Measurements from ENCODE around the gene UBA6.
"Not testable (repeated sequence)": the region's sequence is repeated elsewhere in the genome, so short reads cannot be mapped to it uniquely, and the experiment has no call there.

UBA6 gene

DNA sequence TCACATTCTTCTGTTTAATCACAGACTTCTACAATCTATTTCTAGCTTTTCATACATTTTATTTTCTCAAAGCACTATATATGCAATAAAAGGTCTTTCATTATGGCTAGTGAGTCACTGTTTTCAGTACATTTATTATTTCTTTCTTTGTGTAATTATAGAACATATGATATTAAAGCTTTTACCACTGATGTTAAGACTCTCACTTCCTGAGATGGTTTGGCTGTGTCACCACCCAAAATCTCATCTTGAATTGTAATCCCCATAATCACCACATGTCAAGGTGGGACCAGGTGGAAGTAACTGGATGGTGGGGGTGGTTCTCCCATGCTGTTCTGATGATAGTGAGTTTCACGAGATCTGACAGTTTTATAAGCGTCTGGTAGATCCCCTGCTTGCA, 41.9 kb downstream of the UBA6 start:
- no peak for DNase-seq

DNA sequence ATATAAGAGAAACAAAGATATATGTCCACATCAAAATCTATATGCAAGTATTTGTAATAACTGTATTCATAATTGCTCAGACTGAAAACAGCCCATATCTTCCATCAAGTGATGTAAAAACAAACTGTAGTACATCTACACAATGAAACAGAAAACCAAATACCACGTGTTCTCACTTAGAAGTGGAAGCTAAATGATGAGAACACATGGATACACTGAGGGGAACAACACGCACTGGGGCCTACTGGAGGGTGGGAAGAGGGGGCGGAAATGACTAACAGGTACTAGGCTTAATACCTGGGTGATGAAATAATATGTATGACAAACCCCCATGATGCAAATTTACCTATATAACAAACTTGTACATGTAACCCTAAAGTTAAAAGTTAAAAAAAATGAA, 42.7 kb downstream of the UBA6 start:
- DNase-seq = peak; percentile 38

DNA sequence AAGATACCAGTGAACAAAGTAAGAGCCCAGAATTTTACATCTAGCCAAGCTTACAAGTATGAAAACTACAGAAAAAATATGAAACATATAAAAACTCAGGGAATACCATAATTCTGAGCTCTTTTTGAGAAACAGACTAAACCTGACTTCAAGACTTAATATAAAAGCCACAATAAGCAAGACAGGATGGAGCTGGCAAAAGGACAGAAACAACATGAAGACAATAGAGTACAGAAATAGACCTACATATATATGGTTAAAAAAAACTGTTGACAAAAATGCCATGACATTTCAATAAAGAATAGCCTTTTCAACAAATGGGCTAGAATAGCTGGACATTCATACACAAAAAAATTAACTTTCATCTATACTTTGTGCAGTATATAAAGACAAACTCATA, 49.4 kb downstream of the UBA6 start:
- DNase-seq = no peak

DNA sequence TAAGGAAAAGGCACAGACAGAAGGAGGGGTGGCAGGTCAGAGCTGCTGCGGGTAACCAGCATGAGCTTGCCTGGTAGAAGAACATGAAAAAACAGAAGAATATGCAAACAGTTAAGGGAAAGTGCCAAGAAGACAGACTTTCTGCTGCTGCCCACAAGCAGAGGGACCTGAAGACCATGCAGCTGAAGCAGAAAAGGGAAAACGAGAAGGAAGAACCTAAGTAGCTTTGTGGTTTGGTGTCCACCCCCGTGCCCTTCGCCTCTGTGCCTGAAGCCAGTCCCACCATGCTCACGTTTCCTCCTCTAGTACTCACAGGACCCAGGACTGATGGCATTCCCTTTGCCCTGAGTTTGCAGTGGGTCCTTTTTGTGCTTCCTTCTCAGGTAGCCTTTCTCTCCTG, 62.8 kb downstream of the UBA6 start:
- no peak for DNase-seq

DNA sequence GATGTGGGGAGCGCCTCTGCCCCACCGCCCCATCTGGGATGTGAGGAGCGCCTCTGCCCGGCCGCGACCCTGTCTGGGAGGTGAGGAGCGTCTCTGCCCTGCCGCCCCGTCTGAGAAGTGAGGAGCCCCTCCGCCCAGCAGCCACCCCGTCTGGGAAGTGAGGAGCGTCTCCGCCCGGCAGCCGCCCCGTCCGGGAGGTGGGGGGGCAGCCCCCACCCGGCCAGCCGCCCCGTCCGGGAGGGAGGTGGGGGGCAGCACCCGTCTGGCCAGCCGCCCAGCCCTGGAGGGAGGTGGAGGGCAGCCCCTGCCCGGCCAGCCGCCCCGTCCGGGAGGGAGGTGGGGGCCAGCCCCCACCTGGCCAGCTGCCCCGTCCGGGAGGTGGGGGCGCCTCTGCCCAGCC, 64.0 kb downstream of the UBA6 start:
- DNase-seq = not testable (repeated sequence)

DNA sequence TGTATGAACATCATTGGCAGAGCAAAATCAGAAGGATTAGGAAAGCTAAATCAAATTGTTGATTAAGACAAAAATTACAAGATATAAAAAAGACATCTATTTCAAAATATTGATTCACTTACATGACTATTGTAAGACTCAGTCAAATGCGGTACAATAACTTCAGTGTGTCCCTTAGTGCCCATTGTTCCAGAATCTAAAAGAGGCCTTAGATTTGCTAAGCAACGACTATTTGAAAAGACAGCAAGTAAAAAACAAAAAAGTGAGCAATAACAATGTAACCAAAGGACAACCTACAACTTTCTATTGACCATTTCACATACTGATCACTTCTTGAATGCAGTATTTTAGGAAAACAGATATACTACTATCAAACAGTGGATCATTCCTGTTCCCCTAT, 65.6 kb downstream of the UBA6 start:
- DNase-seq = no peak

DNA sequence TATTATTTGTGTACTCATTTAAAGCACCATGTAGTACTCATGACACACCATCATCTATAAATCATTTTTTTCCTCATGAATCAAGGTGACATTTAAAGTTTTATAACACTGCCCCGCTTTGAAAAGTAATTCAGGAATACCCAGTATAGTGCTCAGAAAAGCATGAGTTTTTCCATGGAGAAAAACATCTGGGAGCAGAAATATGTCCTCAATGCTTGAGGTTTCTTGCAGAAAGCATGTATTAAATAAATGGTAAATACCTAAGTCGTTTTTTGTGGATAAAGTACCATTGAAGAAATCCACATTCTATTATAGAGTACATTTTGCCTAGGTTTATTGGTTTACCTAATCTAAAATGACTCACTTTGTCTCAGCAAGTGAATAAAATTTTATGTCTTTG, 66.2 kb downstream of the UBA6 start:
- no peak for DNase-seq

DNA sequence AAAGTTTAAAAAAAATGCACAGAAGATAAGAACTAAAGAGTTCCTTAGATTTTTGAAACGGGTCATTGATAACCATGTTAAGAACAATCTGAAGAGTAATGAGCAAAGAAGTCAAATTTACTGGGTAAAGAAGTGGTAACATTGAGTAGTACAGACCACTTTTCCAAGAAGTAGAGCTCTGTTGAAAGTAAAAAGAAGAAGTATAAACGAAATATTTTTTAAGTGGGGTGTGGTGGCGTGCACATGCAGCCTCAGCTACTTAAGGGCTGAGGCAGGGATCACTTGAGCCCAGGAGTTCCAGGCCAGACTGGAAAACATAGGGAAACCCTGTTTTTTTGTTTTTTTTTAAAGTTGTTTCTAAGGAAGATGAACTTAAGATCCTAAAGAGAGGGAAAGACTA, 68.5 kb downstream of the UBA6 start:
- DNase-seq = no peak

DNA sequence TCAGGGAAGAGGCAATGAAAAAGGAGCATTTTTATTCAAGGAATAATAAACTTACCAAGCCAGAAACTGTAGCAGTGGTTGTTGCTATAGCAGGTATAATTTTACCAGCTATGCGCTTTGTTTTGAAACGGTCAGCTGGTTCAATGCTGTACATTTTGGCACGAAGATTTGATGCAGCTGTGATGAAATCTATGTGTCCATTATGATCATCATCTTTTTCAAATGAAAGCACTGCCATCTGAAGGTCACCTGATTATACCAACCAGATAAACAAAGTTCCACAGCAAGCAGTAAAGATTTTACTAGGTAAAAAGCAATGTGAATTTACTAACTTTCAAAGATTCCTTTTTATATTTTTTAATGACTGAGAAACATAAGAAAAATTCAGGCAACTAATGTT, 76.0 kb downstream of the UBA6 start:
- DNase-seq = no peak

DNA sequence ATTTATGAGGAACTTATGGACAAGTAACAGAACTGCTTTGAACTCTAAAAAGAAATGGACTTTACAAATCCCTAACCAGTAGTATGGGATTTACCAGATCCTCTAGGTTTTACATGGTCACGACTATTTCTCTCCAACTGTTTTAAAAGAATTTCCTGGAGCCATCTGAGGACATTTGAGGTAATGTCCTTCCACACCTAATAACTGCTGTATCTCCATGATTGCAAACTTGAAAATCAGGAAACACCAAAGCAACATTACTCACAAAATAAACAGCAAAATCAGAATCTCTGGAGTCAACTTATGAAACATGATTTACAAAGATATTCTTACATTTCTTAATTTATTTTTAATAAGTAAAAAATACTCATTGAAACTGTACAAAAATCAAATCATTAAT, 84.5 kb downstream of the UBA6 start:
- no peak for DNase-seq

DNA sequence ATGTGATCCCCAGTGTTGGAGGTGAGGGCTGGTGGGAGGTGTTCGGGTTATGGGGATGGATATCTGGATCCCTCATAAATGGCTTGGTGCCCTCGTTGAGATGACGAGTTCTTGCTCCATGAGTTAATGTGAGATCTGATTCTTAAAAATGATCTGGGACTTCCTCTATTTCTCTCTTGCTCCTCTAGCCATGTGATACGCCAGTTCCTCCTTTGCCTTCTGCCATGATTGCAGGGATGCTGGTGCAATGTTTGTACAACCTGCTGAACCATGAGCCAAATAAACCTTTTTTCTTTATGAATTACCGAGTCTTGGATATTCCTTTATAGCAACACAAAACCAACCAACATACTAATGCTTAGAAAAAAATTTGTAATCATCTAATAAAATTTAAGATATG, 85.8 kb downstream of the UBA6 start:
- DNase-seq = no peak

DNA sequence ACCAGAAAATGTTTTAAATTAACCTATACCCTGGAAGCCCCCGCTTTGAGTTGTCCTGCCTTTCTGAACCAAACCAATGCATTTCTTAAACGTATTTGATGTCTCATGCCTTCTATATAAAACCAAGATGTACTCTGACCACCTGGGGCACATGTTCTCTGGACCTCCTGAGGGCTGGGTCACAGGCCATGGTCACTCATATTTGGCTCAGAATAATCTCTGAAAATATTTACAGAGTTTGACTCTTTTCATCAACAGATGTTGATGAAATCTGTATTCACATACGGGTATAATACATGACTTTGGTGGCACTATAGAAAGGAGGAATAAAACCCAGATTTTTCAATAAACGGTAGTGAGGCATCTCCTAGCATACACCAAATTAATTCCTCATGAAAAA, 86.8 kb downstream of the UBA6 start:
- no peak for DNase-seq

DNA sequence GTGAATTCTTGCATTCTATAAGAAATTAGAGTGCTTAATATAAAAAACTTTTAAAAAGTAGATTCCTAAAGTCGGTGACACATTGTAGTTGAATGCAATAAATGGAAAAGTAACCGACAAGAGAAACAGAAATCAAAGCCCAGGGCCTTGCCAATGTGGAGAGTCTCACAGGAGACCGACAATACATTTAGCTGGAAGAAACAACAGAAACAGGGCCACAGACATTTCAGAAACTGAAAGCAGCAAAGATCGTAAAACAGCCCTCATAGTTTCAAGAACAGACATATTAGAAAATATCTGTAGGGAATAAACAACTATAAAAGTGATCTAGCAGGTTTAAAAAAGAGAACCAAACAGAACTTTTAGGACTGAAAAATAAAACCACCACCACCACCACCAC, 92.9 kb downstream of the UBA6 start:
- no peak for DNase-seq

DNA sequence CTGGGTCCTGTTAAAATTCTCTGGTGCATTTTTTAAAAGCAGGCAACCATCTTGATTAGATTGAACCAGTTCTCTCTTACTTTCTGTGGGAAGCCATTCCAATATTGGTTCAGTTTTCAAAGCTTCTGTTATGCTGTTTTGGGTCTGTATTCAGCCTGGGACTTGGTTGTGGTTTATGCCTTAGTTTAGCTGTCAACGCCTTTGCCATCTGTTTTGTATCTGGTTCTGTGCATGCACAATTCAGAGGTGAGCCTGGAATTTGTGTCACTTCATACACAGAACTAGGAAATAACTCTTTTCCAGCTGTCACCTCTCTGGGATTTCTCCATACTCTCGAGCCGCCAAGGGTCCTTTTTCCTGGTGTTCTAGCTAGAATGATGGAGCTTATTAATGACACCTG, 96.2 kb downstream of the UBA6 start:
- no peak for DNase-seq

DNA sequence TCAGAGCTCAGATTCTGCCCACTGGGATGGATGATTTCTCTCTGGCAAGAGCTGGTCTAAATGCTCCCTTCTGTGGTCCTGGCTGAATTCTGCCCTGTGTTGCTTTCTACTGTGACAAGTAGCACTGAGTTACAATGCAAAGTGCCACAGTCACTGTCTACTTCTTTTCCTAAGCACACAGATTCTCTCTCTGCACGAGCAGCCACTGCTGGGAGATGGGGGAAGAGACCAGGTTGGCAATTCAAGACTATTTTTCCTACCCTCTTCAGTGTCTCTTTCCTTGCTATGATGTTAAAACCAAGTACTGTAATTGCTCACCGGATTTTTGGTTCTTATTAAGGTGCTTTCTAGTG, 97.0 kb downstream of the UBA6 start:
- DNase-seq = no peak

DNA sequence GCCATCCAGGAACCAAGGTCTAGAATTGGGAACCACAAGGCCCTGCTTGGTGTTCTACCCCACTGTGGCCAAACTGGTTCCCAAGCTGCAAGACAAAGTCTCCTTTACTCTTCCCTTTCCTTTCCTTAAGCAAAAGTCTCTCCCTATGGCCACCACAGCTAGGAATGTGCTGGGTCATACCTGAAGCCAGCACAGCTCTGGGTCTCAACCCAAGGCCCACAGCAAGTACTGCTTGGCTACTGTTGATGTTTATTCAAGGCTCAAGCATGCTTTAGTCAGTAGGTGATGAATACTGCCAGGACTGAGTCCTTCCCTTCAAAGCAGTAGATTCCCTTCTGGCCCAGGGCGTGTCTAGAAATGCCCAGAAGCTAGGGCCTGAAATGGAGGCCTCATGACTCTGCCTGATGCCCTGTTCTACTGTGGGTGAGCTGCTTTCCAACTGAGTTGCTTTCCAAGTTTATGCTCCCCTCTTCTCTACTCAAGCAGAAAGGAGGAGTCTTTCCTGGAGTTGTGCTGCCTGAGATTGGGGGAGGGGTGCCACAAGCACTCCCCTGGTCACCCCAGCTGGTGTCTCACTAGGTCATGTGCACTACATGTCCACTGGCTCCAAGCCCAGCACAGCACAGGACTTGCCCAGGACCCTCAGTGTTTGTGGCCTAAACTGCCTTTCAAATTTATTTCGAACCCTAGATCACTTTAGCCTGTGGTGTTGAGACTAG, 97.5 kb downstream of the UBA6 start:
- DNase-seq = no peak

DNA sequence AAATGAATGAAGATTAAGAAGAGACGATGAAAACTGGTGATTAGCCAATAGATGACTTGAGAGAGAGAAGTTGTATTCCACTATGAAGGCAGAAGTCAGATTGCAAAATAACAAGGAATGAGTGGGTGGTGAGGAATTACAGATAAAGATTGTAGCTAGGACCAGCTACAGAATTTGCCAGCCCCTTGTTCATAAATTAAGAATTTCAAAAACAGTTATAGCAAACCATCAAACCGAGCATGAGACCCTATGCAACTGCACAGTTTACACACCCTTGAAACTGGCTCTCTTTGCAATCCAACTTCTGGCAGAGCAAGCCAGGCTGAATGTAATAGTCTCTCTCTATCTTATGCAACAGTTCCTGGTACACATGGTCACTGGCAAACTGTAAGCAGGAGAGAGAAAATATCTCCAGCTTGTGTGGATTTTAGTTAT, 107.2 kb downstream of the UBA6 start:
- no peak for DNase-seq

DNA sequence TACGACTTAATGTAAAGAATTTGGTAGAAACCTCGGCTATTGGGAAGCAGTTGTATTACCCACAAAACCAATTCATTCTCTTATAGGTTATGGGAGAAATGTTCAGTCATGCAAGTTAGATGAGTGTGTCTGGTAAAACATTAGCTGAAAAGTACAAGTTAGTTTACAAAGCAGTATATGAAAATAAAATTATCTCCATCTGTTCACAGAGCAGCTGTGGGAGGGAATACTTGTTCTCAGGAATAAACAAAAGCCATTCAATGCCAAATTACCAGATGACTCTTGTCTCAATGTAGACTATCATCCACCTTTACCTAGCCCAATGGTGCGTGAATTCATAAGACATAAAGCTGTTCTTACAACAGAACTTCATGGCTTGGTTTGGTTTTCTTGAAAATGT, 113.8 kb downstream of the UBA6 start:
- no peak for DNase-seq

DNA sequence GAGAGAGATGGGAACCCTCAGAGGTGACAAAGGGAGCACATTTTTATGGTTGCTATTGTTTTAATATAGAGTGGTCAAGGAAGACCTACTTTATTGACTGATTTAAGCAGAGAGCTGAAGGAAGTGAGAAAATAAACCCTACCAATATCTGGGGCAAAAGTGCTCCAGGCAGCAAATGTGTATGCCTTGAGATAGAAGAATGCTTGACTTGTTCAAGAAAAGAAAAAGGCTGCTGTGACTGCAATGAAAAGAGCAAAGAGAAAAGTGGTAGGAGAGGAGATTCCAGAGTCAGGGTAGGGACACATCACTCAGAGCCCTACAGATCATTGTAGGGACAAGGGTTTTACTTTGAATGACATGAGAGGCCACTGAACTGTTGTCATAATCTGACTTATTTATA, 116.5 kb downstream of the UBA6 start:
- DNase-seq = no peak

DNA sequence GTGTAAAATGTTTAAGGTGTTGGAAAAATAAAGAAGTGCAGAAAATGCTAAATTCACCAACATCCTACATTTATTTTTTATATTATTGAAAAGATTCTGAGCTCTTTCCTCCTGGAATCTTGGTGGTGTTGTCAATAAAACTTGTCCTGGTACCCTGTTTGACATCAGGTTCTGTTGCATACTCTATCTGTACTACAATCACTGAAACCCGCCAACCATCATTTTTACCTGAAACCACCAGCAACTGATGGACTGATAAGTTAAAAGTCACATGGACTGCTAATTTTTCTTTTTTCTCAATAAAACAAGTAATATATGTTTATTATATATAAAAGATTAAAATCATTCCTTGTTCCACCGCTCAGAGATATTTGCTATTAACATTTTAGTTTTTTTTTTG, 119.0 kb downstream of the UBA6 start:
- DNase-seq = no peak

DNA sequence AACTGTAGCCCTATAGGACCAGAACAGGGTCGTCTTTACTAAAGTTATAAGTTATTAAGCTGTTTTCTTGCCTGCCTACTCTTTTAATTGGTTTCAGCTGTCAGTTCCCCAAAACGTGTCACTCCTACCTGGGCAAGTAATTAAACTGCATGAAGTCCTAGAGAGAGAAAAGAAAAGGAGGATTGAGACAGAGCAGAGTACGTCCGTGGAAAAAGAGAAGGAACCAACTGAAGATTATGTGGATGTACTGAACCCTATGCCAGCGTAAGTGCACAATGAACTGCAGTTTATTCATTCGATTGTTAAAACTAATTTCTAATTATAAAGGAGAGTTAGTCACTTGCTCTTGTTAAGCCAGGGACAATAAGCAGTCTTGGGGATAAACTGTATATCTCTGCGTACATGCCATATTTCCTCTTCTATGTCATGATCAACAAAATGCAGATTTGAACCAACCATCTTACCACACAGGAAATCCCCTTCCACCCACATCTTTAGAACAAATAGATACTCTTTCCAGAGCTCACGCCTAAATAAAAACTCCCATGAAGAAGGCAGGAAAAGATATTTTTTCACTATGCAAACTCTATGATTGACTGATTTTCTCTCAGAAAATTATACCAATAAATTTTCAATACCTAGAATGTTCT, 119.6 kb downstream of the UBA6 start:
- DNase-seq = no peak

DNA sequence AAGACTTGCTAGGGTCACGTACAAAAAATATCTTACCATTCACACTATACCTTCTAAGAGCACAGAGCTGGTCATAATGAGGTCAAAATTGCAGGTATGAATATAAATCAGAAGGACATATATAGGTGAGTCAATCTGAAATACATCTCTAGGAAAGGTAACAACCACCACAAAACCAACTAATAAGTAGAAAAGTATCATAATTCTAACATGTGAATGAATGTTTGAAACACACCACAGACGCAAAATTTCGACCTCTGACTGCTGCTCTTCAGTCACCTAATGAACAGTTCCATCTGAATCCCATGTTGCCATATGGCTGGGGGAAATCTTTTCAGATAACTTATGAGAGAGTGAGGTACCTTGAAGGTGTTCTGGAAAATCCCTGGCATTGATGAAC, 120.4 kb downstream of the UBA6 start:
- DNase-seq = no peak

DNA sequence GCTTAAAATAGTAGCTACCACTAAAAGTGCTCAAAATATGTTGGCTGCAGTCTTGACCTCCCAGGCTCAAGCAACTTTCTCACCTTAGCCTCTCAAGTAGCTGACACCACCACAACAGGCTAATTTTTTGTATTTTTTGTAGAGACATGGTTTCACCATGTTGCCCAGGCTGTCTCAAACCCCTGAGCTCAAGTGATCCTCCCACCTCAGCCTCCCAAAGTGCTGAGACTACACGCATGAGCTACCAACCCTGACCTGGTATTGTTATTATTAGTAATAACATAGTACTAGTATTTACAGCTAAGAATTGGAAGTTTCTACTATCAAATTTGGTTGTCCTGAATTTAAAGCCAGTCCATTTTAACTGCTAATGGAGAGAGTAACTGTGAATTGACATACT, 124.4 kb downstream of the UBA6 start:
- DNase-seq = no peak

DNA sequence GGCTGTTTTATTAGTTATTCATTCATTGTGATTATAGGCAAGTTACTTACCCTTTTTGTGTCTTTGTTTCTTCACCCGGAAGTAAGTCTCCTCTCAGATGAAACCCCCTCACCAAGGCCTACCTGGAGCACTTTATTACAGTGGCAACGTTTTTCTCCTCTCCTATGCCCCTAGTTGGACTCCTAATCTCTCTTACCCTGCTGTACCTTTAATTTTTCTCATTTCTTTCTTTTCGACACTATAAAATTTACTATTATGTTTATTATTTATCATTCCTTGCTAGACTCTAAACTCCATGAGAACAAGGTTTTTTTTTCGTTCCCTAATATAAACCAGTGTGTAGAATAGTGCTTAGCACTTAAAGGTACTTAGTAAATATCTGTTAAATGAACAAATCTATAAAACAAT, 124.9 kb downstream of the UBA6 start:
- no peak for DNase-seq
